Retinal pigment epithelial cell (primary cell): ENCODE data around the gene SERPINB10.
A peak's percentile ranks its signal among the peaks of the same experiment; 100 is the strongest.

Experiments
- DNase-seq: peaks from one replicate; pipeline ENCODE4 v3.0.0-alpha.2; 2010; ENCODE audit warnings: low read depth
- H3K4me3 ChIP-seq: 2 replicates; pipeline ENCODE4 v1.5.1; 2011; ENCODE audit warnings: mild to moderate bottlenecking, low read length, control low read depth, moderate library complexity
- CTCF ChIP-seq: conservative IDR thresholded peaks from 2 replicates; pipeline ENCODE4 v1.5.1; 2011; ENCODE audit warnings: low read depth, low read length, control low read depth, inconsistent platforms

The SERPINB10 gene

GRCh38 chr18:63969942-63970808 lies 62.4 kb downstream of the SERPINB10 start, which contains the start of gene SERPINB8:
Gene SERPINB8, plus strand, starts transcription at chr18:63970081. Its CDS starts 8,228 bp downstream, at chr18:63978309.
- peak within 1 kb of the TSS; percentile 76 for H3K4me3 ChIP-seq
- TF ChIP-seq CTCF, result no peak
- peak; percentile 79 for DNase-seq

- TF ChIP-seq CTCF, result no peak
- no peak for DNase-seq
- H3K4me3 ChIP-seq, result peak overlapping the region; percentile 76
Measured at GRCh38 chr18:63970809-63971205, 63.0 kb downstream of the SERPINB10 start.

DNA sequence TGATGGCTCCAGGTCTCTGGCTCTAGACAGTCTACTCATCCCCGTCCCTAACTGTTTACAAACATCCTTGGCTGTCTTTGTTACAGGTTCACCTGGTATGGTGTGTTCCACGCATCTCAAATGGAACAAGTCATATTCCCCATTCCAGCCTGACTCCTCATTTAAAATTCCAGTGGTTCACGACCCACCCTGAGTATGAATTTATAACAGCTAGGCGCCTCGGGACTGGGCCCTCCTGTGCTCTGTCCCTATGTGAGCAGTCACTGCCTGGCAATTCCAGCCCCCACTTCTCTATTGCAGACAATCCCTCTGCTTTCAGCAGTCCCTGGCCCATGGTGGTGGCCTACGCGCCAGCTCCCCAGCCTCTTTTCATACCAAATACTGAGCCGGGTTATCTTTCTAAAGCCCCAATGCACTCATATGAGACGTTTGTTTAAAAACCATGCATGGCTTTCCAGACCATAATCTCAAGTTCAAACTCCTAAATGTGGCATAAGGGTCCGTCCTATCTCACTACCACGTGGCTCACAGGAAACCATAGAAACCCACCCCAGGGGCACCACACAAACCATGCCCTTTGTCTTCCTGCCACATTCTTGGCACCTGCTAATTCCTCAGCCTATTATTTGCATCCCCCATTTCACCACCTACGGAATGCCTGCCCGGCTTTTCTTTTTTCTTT lies 63.7 kb downstream of the SERPINB10 start:
- TF ChIP-seq CTCF, result no peak

GRCh38 chr18:63972002-63972376 lies 64.2 kb downstream of the SERPINB10 start:
- no peak overlapping the region for H3K4me3 ChIP-seq
- DNase-seq, result no peak
- no peak for TF ChIP-seq CTCF

More for the DNA sequence above, 63.7 kb downstream of the SERPINB10 start:
- H3K4me3 ChIP-seq, result peak overlapping the region; percentile 76
- DNase-seq, result no peak

- no peak overlapping the region for H3K4me3 ChIP-seq
- TF ChIP-seq CTCF, result peak; percentile 48
- no peak for DNase-seq
Measured at GRCh38 chr18:63974991-63975390, 67.2 kb downstream of the SERPINB10 start.

DNA sequence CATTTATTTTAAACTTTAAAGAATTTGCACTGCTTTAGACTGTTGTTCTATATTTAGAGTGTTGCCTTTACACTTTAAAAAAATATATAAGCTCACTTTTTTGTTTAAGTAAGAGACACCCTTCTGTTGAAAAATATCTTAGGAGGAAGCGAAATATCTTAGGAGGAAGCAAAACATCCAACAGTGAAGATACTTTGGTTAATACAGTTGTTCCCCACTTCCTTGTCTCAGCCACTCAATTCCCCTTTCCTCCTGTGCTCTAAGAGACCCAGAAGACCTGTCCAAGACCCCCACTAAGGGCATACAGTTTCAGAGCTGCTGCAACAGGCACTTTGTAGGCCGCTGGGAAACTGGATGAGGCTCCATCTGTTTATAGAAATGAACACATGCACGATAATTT lies 67.9 kb downstream of the SERPINB10 start:
- no peak for DNase-seq
- no peak overlapping the region for H3K4me3 ChIP-seq
- no peak for TF ChIP-seq CTCF
